ENCODE measurements around the gene CLEC14A.

CLEC14A gene

GRCh38 chr14:38261620-38262019, 5.7 kb upstream of the CLEC14A start:
- no peak for TF ChIP-seq CTCF (IDR thresholded peaks at IDR 0.05; ENCODE audit: low read depth, low read length)

GRCh38 chr14:38257507-38257906, 1.6 kb upstream of the CLEC14A start:
- TF ChIP-seq CTCF (IDR thresholded peaks at IDR 0.05; ENCODE audit: low read depth, low read length): no peak
- H3K4me3 ChIP-seq (ENCODE audit: low read depth, low read length): no peak overlapping the region

More at GRCh38 chr14:38261620-38262019, 5.7 kb upstream of the CLEC14A start:
- no peak overlapping the region for H3K4me3 ChIP-seq (ENCODE audit: low read depth, low read length)

- no peak overlapping the region for H3K4me3 ChIP-seq (ENCODE audit: low read depth, low read length)
- no peak for TF ChIP-seq CTCF (IDR thresholded peaks at IDR 0.05; ENCODE audit: low read depth, low read length)
Observed at GRCh38 chr14:38256533-38256840, 594 bp upstream of the CLEC14A start.

GRCh38 chr14:38255408-38255672, 553 bp downstream of the CLEC14A start:
- TF ChIP-seq CTCF (IDR thresholded peaks at IDR 0.05; ENCODE audit: low read depth, low read length): no peak
- no peak overlapping the region for H3K4me3 ChIP-seq (ENCODE audit: low read depth, low read length)

GRCh38 chr14:38254571-38255407, 1.1 kb downstream of the CLEC14A start:
- H3K4me3 ChIP-seq (ENCODE audit: low read depth, low read length): no peak overlapping the region
- no peak for TF ChIP-seq CTCF (IDR thresholded peaks at IDR 0.05; ENCODE audit: low read depth, low read length)

GRCh38 chr14:38253676-38254075, 2.2 kb downstream of the CLEC14A start:
- TF ChIP-seq CTCF (IDR thresholded peaks at IDR 0.05; ENCODE audit: low read depth, low read length): no peak
- no peak overlapping the region for H3K4me3 ChIP-seq (ENCODE audit: low read depth, low read length)

GRCh38 chr14:38252066-38252710, 3.7 kb downstream of the CLEC14A start:
- no peak overlapping the region for H3K4me3 ChIP-seq (ENCODE audit: low read depth, low read length)
- TF ChIP-seq CTCF (IDR thresholded peaks at IDR 0.05; ENCODE audit: low read depth, low read length): no peak

Measured in WI38 (cell line).